ENCODE measurements around the gene SPEN. TPM values are rescaled to one million over a fixed set of nuclear protein-coding genes. Genes with fewer than 3 reads are reported as not detected.

SPEN gene
- polyA plus RNA-seq, 1 donor from 2014 or later = 7.1 TPM

- no peak overlapping the region for H3K4me2 ChIP-seq (ENCODE audit: low read length)
- H3F3A ChIP-seq (ENCODE audit: insufficient read depth, low read length, poor library complexity, severe bottlenecking) = no peaks in the 10 kb centered on the region
- peaks cover 3% of the 10 kb centered on the region for H4K20me1 ChIP-seq (ENCODE audit: insufficient read depth)
- H3K27ac ChIP-seq (ENCODE audit: low read length) = peak overlapping the region; percentile 63
- H3K9me2 ChIP-seq (ENCODE audit: insufficient read depth, low read length) = no peaks in the 10 kb centered on the region
- no peak overlapping the region for H2AFZ ChIP-seq (ENCODE audit: low read depth, low read length)
- no peak overlapping the region for H3K9ac ChIP-seq (ENCODE audit: low read length)
- no peaks in the 10 kb centered on the region for H3K36me3 ChIP-seq (ENCODE audit: insufficient read depth, low read length)
- no peaks in the 10 kb centered on the region for H3K27me3 ChIP-seq (ENCODE audit: insufficient read depth, low read depth, low read length)
- no peaks in the 10 kb centered on the region for H3K9me3 ChIP-seq (ENCODE audit: low read length)
- TF ChIP-seq SMC3 (conservative IDR thresholded peaks at IDR 0.05; ENCODE audit: poor library complexity) (no peak), EP300 (conservative IDR thresholded peaks at IDR 0.05; ENCODE audit: poor library complexity, severe bottlenecking) (no peak), RAD21 (conservative IDR thresholded peaks at IDR 0.05) (no peak), EZH2 (IDR thresholded peaks at IDR 0.05; ENCODE audit: borderline replicate concordance, insufficient read depth, low read length, poor library complexity, severe bottlenecking) (no peak), CTCF (IDR thresholded peaks at IDR 0.05; ENCODE audit: poor library complexity, severe bottlenecking) (no peak), TAF1 (IDR thresholded peaks at IDR 0.05; ENCODE audit: low read depth) (no peak), POLR2AphosphoS5 (IDR thresholded peaks at IDR 0.05) (no peak), MXI1 (conservative IDR thresholded peaks at IDR 0.05; ENCODE audit: poor library complexity, severe bottlenecking) (no peak)
- TF ChIP-seq, protein P1, sequence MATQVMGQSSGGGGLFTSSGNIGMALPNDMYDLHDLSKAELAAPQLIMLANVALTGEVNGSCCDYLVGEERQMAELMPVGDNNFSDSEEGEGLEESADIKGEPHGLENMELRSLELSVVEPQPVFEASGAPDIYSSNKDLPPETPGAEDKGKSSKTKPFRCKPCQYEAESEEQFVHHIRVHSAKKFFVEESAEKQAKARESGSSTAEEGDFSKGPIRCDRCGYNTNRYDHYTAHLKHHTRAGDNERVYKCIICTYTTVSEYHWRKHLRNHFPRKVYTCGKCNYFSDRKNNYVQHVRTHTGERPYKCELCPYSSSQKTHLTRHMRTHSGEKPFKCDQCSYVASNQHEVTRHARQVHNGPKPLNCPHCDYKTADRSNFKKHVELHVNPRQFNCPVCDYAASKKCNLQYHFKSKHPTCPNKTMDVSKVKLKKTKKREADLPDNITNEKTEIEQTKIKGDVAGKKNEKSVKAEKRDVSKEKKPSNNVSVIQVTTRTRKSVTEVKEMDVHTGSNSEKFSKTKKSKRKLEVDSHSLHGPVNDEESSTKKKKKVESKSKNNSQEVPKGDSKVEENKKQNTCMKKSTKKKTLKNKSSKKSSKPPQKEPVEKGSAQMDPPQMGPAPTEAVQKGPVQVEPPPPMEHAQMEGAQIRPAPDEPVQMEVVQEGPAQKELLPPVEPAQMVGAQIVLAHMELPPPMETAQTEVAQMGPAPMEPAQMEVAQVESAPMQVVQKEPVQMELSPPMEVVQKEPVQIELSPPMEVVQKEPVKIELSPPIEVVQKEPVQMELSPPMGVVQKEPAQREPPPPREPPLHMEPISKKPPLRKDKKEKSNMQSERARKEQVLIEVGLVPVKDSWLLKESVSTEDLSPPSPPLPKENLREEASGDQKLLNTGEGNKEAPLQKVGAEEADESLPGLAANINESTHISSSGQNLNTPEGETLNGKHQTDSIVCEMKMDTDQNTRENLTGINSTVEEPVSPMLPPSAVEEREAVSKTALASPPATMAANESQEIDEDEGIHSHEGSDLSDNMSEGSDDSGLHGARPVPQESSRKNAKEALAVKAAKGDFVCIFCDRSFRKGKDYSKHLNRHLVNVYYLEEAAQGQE (IDR thresholded peaks at IDR 0.05; ENCODE audit: borderline replicate concordance) = no peak
- peaks cover 89% of the 10 kb centered on the region for H3K79me2 ChIP-seq (replicated peaks; ENCODE audit: insufficient read depth, low read length)
- no peak overlapping the region for H3K4me3 ChIP-seq (ENCODE audit: low read length)
These were observed 37.8 kb downstream of the SPEN start for GRCh38 chr1:15885269-15885668.

GRCh38 chr1:15885701-15886610, 38.4 kb downstream of the SPEN start:
- Histone ChIP-seq H2AFZ (ENCODE audit: low read depth, low read length) (no peak overlapping the region), H3K4me2 (ENCODE audit: low read length) (peak overlapping the region; percentile 73), H3K27me3 (ENCODE audit: insufficient read depth, low read depth, low read length) (no peaks in the 10 kb centered on the region), H3F3A (ENCODE audit: insufficient read depth, low read length, poor library complexity, severe bottlenecking) (no peaks in the 10 kb centered on the region), H3K9me3 (ENCODE audit: low read length) (no peaks in the 10 kb centered on the region), H3K4me3 (ENCODE audit: low read length) (peak overlapping the region; percentile 61), H3K79me2 (replicated peaks; ENCODE audit: insufficient read depth, low read length) (peaks cover 89% of the 10 kb centered on the region), H3K9me2 (ENCODE audit: insufficient read depth, low read length) (no peaks in the 10 kb centered on the region), H3K27ac (ENCODE audit: low read length) (peak overlapping the region; percentile 63), H4K20me1 (ENCODE audit: insufficient read depth) (peaks cover 3% of the 10 kb centered on the region), H3K9ac (ENCODE audit: low read length) (peak overlapping the region; percentile 44), H3K36me3 (ENCODE audit: insufficient read depth, low read length) (no peaks in the 10 kb centered on the region)
- TF ChIP-seq EP300 (conservative IDR thresholded peaks at IDR 0.05; ENCODE audit: poor library complexity, severe bottlenecking) (no peak), POLR2AphosphoS5 (IDR thresholded peaks at IDR 0.05) (peak; percentile 48), RAD21 (conservative IDR thresholded peaks at IDR 0.05) (no peak), TAF1 (IDR thresholded peaks at IDR 0.05; ENCODE audit: low read depth) (no peak), EZH2 (IDR thresholded peaks at IDR 0.05; ENCODE audit: borderline replicate concordance, insufficient read depth, low read length, poor library complexity, severe bottlenecking) (no peak)

All from neural cell (in vitro differentiated cells).